Parathyroid adenoma (tissue), 2 donors: ENCODE measurements around the gene IFIH1.

Experiments
- H2AFZ ChIP-seq: fragments of 300-600 bp; sonication (generic); one replicate; pipeline ENCODE4 v1.7.0; 2017; ENCODE audit warnings: antibody characterized with exemption, mild to moderate bottlenecking
- H3K27ac ChIP-seq: fragments of 300-600 bp; sonication (generic); one replicate; pipeline ENCODE4 v1.7.0; 2017
- H3K27me3 ChIP-seq: fragments of 300-600 bp; sonication (generic); one replicate; pipeline ENCODE4 v1.7.0; 2017; ENCODE audit warnings: low read length; ENCODE audit not compliant: control insufficient read depth, insufficient read depth
- H3K36me3 ChIP-seq: fragments of 300-600 bp; sonication (generic); one replicate; pipeline ENCODE4 v1.7.0; 2017; ENCODE audit warnings: low read length; ENCODE audit not compliant: control insufficient read depth, insufficient read depth
- H3K4me1 ChIP-seq: fragments of 300-600 bp; sonication (generic); one replicate; pipeline ENCODE4 v1.7.0; 2017; ENCODE audit warnings: control low read depth
- H3K4me2 ChIP-seq: fragments of 300-600 bp; sonication (generic); one replicate; pipeline ENCODE4 v1.7.0; 2017; ENCODE audit warnings: low read length
- H3K4me3 ChIP-seq: fragments of 300-600 bp; sonication (generic); one replicate; pipeline ENCODE4 v1.7.0; 2017; ENCODE audit warnings: low read depth, low read length
- H3K79me2 ChIP-seq: fragments of 300-600 bp; sonication (generic); one replicate; pipeline ENCODE4 v1.7.0; 2017; ENCODE audit warnings: control low read depth
- H3K9ac ChIP-seq: fragments of 300-600 bp; sonication (generic); one replicate; pipeline ENCODE4 v1.7.0; 2017; ENCODE audit warnings: mild to moderate bottlenecking
- H3K9me3 ChIP-seq: fragments of 300-600 bp; sonication (generic); one replicate; pipeline ENCODE4 v1.7.0; 2017; ENCODE audit warnings: low read length; ENCODE audit not compliant: control insufficient read depth
- TF ChIP-seq, protein P1 (sequence below): fragments of 300-600 bp; sonication (generic); IDR thresholded peaks from one replicate; pipeline ENCODE4 v1.7.0; 2017; ENCODE audit warnings: antibody characterized with exemption, mild to moderate bottlenecking
- donor health status: primary hyperparathyroidism.

IFIH1 gene

DNA sequence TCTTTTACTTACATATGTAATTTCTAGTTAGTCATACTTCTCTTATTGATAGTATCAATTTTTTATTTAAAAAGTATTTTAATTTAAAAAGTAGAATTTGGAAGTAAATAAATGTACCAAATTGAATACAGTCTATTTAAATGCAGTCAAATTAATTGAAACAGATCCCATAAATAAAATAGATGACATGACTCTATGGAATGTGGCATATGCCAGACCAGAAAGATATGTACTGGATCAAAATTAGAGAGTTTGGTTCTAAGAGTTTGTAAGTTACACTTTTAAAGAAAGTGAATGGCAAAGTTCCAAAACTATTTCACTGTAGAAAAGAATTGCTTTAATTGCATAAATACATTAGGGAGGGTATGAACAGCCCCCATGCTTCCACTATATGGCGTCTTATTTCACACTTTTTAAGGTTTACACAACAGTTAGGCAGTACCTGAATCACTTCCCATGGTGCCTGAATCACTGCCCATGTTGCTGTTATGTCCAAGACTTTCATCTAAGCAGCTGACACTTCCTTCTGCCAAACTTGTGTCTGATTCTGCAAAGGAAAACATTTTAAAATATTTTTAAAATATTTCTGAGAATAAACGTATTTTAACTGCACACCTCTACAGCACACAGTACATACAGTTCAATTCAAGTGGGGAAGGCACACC, 25.2 kb downstream of the IFIH1 start:
- Histone ChIP-seq H3K9me3 (no peaks in the 10 kb centered on the region), H3K9ac (no peak overlapping the region), H3K27me3 (no peaks in the 10 kb centered on the region), H3K27ac (no peak overlapping the region), H3K36me3 (no peaks in the 10 kb centered on the region), H3K79me2 (no peaks in the 10 kb centered on the region), H2AFZ (no peak overlapping the region), H3K4me1 (no peaks in the 10 kb centered on the region), H3K4me2 (no peak overlapping the region), H3K4me3 (no peak overlapping the region)
- TF ChIP-seq, protein P1, sequence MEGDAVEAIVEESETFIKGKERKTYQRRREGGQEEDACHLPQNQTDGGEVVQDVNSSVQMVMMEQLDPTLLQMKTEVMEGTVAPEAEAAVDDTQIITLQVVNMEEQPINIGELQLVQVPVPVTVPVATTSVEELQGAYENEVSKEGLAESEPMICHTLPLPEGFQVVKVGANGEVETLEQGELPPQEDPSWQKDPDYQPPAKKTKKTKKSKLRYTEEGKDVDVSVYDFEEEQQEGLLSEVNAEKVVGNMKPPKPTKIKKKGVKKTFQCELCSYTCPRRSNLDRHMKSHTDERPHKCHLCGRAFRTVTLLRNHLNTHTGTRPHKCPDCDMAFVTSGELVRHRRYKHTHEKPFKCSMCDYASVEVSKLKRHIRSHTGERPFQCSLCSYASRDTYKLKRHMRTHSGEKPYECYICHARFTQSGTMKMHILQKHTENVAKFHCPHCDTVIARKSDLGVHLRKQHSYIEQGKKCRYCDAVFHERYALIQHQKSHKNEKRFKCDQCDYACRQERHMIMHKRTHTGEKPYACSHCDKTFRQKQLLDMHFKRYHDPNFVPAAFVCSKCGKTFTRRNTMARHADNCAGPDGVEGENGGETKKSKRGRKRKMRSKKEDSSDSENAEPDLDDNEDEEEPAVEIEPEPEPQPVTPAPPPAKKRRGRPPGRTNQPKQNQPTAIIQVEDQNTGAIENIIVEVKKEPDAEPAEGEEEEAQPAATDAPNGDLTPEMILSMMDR = no peak

DNA sequence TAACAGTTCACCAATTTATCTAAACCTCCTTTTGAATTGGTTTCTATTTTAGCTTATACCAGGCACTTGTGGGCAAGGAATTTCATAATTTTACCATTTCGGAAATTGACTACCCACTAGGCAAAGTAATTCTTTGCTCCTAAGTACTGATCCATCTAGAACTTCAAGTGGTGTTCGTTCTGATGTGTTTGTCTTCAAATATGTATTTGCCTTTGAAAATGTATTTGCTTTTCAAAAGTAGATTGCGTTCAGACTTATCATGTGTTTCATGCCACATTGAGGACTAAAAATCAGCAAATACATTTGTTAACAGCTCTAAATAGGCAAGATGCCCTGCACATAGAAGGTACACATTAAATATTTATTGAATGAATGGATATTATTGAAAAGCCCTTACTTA, 26.7 kb downstream of the IFIH1 start:
- H3K27me3 ChIP-seq = no peaks in the 10 kb centered on the region
- H3K4me1 ChIP-seq = no peaks in the 10 kb centered on the region
- H3K36me3 ChIP-seq = no peaks in the 10 kb centered on the region
- no peak overlapping the region for H2AFZ ChIP-seq
- no peak overlapping the region for H3K9ac ChIP-seq
- TF ChIP-seq, protein P1 = no peak
- H3K79me2 ChIP-seq = no peaks in the 10 kb centered on the region
- no peak overlapping the region for H3K4me3 ChIP-seq
- no peak overlapping the region for H3K27ac ChIP-seq
- no peak overlapping the region for H3K4me2 ChIP-seq
- no peaks in the 10 kb centered on the region for H3K9me3 ChIP-seq

DNA sequence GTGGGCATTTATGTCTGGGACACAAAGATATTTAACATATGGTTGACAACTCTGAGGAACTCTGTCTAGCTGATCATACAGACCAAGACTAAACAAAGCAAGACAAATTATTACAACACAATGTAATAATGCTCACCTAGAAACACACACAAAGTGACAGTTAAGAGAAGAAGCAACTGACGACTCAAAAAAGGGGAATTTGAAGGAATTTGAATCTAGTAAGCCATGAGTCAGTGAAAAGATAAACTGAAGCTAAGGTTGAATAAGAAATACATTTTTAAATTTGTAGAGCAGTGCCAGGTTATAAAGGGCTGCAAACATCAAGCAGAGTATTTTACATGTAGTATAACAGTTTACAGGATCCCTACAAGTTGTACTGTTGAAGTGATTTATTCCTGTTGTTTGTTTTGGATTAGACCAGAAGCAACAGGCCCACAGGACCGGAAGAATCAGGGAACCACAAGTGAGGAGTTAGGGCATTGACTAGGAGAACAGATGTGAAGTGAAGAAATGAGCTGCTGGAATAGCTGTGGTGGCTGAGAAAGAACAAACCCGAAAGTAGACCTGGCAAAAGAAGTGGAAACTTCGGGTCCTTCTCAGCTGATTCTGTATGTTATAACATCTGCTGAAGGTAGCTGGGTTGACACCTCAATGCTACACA, 35.6 kb downstream of the IFIH1 start:
- H3K4me1 ChIP-seq = peaks cover 5% of the 10 kb centered on the region
- TF ChIP-seq, protein P1 = no peak
- no peaks in the 10 kb centered on the region for H3K27me3 ChIP-seq
- no peak overlapping the region for H3K9ac ChIP-seq
- no peak overlapping the region for H2AFZ ChIP-seq
- H3K4me2 ChIP-seq = no peak overlapping the region
- no peaks in the 10 kb centered on the region for H3K9me3 ChIP-seq
- no peaks in the 10 kb centered on the region for H3K79me2 ChIP-seq
- H3K4me3 ChIP-seq = no peak overlapping the region
- H3K27ac ChIP-seq = no peak overlapping the region
- H3K36me3 ChIP-seq = no peaks in the 10 kb centered on the region

DNA sequence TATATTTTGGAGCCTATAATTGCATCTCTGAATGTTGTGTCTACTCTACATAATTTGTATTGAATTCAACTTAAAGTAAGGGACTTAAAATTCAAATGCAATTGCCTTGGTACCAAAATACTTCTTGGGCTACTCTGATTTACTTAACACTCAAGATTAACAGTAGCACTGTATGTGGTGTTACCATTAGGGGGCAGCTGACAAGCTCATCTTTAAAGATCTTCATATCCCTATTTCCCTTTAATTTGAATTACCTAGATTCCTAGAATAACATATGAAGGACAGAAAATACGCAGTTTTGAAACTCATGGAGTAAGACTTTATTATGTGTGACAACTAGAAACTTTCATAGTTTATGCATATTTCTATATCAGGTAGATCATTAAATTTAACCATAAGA, 37.8 kb downstream of the IFIH1 start:
- H3K4me2 ChIP-seq = no peak overlapping the region
- H3K9ac ChIP-seq = no peak overlapping the region
- no peaks in the 10 kb centered on the region for H3K9me3 ChIP-seq
- no peaks in the 10 kb centered on the region for H3K27me3 ChIP-seq
- no peak overlapping the region for H3K4me3 ChIP-seq
- TF ChIP-seq, protein P1 = no peak
- no peaks in the 10 kb centered on the region for H3K79me2 ChIP-seq
- no peak overlapping the region for H2AFZ ChIP-seq
- H3K27ac ChIP-seq = no peak overlapping the region
- peaks cover under 1% of the 10 kb centered on the region for H3K4me1 ChIP-seq
- H3K36me3 ChIP-seq = no peaks in the 10 kb centered on the region

DNA sequence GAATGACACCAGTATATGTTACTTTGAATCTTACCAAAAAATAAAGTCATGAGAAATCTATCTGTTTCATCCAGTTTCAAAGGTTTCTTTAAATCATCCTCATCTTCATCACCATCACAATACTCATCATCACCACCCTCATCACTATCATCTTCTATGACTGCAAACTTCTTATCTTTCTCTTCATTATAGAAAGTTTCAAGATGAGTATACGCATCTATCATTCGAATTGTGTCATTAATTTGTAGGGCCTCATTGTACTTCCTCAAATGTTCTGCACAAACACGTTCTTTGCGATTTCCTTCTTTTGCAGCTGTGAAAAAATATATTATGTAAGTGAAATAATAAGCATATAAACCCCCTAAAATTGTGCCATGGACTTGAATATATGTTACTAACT, 41.1 kb downstream of the IFIH1 start:
- H3K79me2 ChIP-seq = no peaks in the 10 kb centered on the region
- H3K27me3 ChIP-seq = no peaks in the 10 kb centered on the region
- no peak overlapping the region for H3K4me2 ChIP-seq
- no peak overlapping the region for H2AFZ ChIP-seq
- H3K36me3 ChIP-seq = no peaks in the 10 kb centered on the region
- no peak overlapping the region for H3K9ac ChIP-seq
- TF ChIP-seq, protein P1 = no peak
- no peak overlapping the region for H3K27ac ChIP-seq
- no peaks in the 10 kb centered on the region for H3K4me1 ChIP-seq
- no peak overlapping the region for H3K4me3 ChIP-seq
- H3K9me3 ChIP-seq = no peaks in the 10 kb centered on the region
